H1 (cell line): Measurements from ENCODE around the gene FOXC2. TPM values are rescaled to one million over a fixed set of nuclear protein-coding genes. Genes with fewer than 3 reads are reported as not detected.

Experiments used
- CTCF ChIA-PET: fragments of 300-600 bp; sonication (Branson Sonifier 250); formaldehyde crosslinking; loops from one replicate; lab custom pipeline; 2021; ENCODE audit not compliant: partially characterized antibody; lab: Charles Lee
- POLR2A ChIA-PET: fragments of 300-600 bp; sonication (Branson Sonifier 250); formaldehyde crosslinking; loops from one replicate; lab custom pipeline; 2021; ENCODE audit warnings: inconsistent platforms; ENCODE audit not compliant: partially characterized antibody; lab: Charles Lee
- DNase-seq, 2 experiments: peaks; one replicate each; pipeline versions ENCODE4 v3.0.0 to v3.0.0-alpha.2; 2010 to 2022; ENCODE audit warnings: low spot score in 2 of 2, low read depth in 1 of 2, mixed read lengths in 1 of 2
- FAIRE-seq: peaks from 2 replicates; lab custom pipeline; 2011; peaks lifted over from hg19 to GRCh38; lab: Jason Lieb, UNC
- H2AFZ ChIP-seq: 2 replicates; pipeline ENCODE4 v1.8.1; 2012; ENCODE audit warnings: low read length, inconsistent platforms
- H2AK5ac ChIP-seq: 2 replicates; pipeline ENCODE4 v1.6.1; 2013; ENCODE audit warnings: low read depth, low read length
- H2BK120ac ChIP-seq: replicated peaks from 2 replicates; pipeline ENCODE3; 2013; ENCODE audit warnings: low read depth, low read length, inconsistent platforms
- H2BK12ac ChIP-seq: 2 replicates; pipeline ENCODE4 v1.6.1; 2013; ENCODE audit warnings: low read depth, low read length
- H2BK15ac ChIP-seq: 2 replicates; pipeline ENCODE4 v1.6.1; 2013; ENCODE audit warnings: low read length
- H2BK20ac ChIP-seq: 2 replicates; pipeline ENCODE4 v1.6.1; 2013; ENCODE audit warnings: low read length
- H2BK5ac ChIP-seq: 2 replicates; pipeline ENCODE4 v1.6.1; 2013; ENCODE audit warnings: low read depth, low read length
- H3K14ac ChIP-seq: 2 replicates; pipeline ENCODE4 v1.6.1; 2013; ENCODE audit warnings: inconsistent platforms; ENCODE audit not compliant: insufficient read length
- H3K18ac ChIP-seq: 2 replicates; pipeline ENCODE4 v1.6.1; 2013; ENCODE audit warnings: low read length; ENCODE audit errors: extremely low read depth
- H3K23ac ChIP-seq: 2 replicates; pipeline ENCODE4 v1.6.1; 2013; ENCODE audit warnings: inconsistent platforms; ENCODE audit not compliant: insufficient read length
- H3K23me2 ChIP-seq: 2 replicates; pipeline ENCODE4 v1.6.1; 2013; ENCODE audit warnings: low read depth, low read length
- H3K27ac ChIP-seq: 2 replicates; pipeline ENCODE4 v1.6.1; 2011; ENCODE audit warnings: low read depth, low read length, inconsistent platforms
- H3K27me3 ChIP-seq, 4 experiments: replicated peaks in 1 of 4; 1 replicate in 1 of 4; 2 replicates in 3 of 4; pipeline versions ENCODE4 v1.6.1 to v1.8.1; 2011 to 2013; ENCODE audit warnings: low read length in 3 of 4, mild to moderate bottlenecking in 3 of 4, inconsistent platforms in 2 of 4, mixed read lengths in 2 of 4, moderate library complexity in 1 of 4; ENCODE audit not compliant: control insufficient read depth in 3 of 4, insufficient read depth in 3 of 4; ENCODE audit errors: extremely low read depth in 1 of 4
- H3K36me3 ChIP-seq, 4 experiments: 2 replicates each; pipeline versions ENCODE4 v1.6.1 to v1.8.1; 2011 to 2013; ENCODE audit warnings: mild to moderate bottlenecking in 4 of 4, low read length in 3 of 4, moderate library complexity in 2 of 4, control low read depth in 1 of 4, inconsistent platforms in 1 of 4; ENCODE audit not compliant: insufficient read depth in 4 of 4, control insufficient read depth in 2 of 4
- H3K4ac ChIP-seq: replicated peaks from 2 replicates; pipeline ENCODE3; 2013; ENCODE audit warnings: low read length, low read depth, mixed read lengths, inconsistent platforms; ENCODE audit not compliant: insufficient read length
- H3K4me1 ChIP-seq, 4 experiments: replicated peaks in 1 of 4; 1 replicate in 1 of 4; 2 replicates in 3 of 4; pipeline versions ENCODE4 v1.6.1 to v1.8.1; 2011 to 2013; ENCODE audit warnings: low read length in 3 of 4, inconsistent platforms in 2 of 4, mixed read lengths in 1 of 4; ENCODE audit not compliant: insufficient read depth in 4 of 4, control insufficient read depth in 3 of 4
- H3K4me2 ChIP-seq, 2 experiments: 2 replicates each; pipeline versions ENCODE4 v1.6.1 to v1.8.1; 2011 to 2013; ENCODE audit warnings: low read depth in 2 of 2, low read length in 2 of 2, control low read depth in 1 of 2, inconsistent platforms in 1 of 2, mild to moderate bottlenecking in 1 of 2; ENCODE audit not compliant: insufficient read depth in 1 of 2
- H3K4me3 ChIP-seq, 4 experiments: fragments of 200-600, 300-600 bp in 1 of 4; sonication (generic), shearing (Covaris generic), sonication (Bioruptor Twin) in 1 of 4; 2 replicates each; pipeline versions ENCODE4 v1.5.1 to v1.8.1; 2011 to 2016; ENCODE audit warnings: low read length in 4 of 4, low read depth in 3 of 4, control low read depth in 2 of 4, inconsistent platforms in 2 of 4, mild to moderate bottlenecking in 2 of 4, mixed read lengths in 1 of 4, moderate library complexity in 1 of 4; ENCODE audit not compliant: insufficient read depth in 2 of 4; ENCODE audit errors: extremely low read depth in 1 of 4
- H3K56ac ChIP-seq: replicated peaks from 2 replicates; pipeline ENCODE3; 2013; ENCODE audit warnings: low read depth, mild to moderate bottlenecking, mixed read lengths, low read length, inconsistent platforms; ENCODE audit not compliant: insufficient read length
- H3K79me1 ChIP-seq: 2 replicates; pipeline ENCODE4 v1.6.1; 2013; ENCODE audit warnings: low read depth, low read length, control low read depth
- H3K79me2 ChIP-seq, 2 experiments: 2 replicates each; pipeline versions ENCODE4 v1.6.1 to v1.8.1; 2012 to 2013; ENCODE audit warnings: low read length in 2 of 2, mild to moderate bottlenecking in 2 of 2, inconsistent platforms in 1 of 2; ENCODE audit not compliant: insufficient read depth in 2 of 2, control insufficient read depth in 1 of 2
- H3K9ac ChIP-seq, 4 experiments: replicated peaks in 1 of 4; 1 replicate in 1 of 4; 2 replicates in 3 of 4; pipeline versions ENCODE4 v1.6.1 to v1.8.1; 2011 to 2013; ENCODE audit warnings: low read depth in 3 of 4, low read length in 3 of 4, control low read depth in 2 of 4, mild to moderate bottlenecking in 2 of 4, moderate library complexity in 2 of 4, inconsistent platforms in 1 of 4; ENCODE audit errors: extremely low read depth in 1 of 4
- H3K9me3 ChIP-seq, 2 experiments: 2 replicates each; pipeline versions ENCODE4 v1.6.1 to v1.8.1; 2012 to 2013; ENCODE audit warnings: mild to moderate bottlenecking in 2 of 2, moderate library complexity in 2 of 2, control low read depth in 1 of 2, inconsistent platforms in 1 of 2, low read depth in 1 of 2, low read length in 1 of 2, mixed read lengths in 1 of 2; ENCODE audit not compliant: insufficient read depth in 2 of 2
- H4K20me1 ChIP-seq, 2 experiments: replicated peaks in 1 of 2; 2 replicates each; pipeline versions ENCODE3 to v1.8.1; 2011 to 2013; ENCODE audit warnings: inconsistent platforms in 2 of 2, low read length in 2 of 2, mild to moderate bottlenecking in 1 of 2; ENCODE audit not compliant: insufficient read depth in 2 of 2, control insufficient read depth in 1 of 2
- H4K5ac ChIP-seq: 2 replicates; pipeline ENCODE4 v1.6.1; 2013; ENCODE audit warnings: low read length, low read depth, mixed read lengths, inconsistent platforms; ENCODE audit not compliant: insufficient read length
- H4K8ac ChIP-seq: 2 replicates; pipeline ENCODE4 v1.8.0; 2013; ENCODE audit warnings: mild to moderate bottlenecking, moderate library complexity, low read length, inconsistent platforms; ENCODE audit not compliant: insufficient read depth; ENCODE audit errors: extremely low read depth
- H4K91ac ChIP-seq: replicated peaks from 2 replicates; pipeline ENCODE3; 2013; ENCODE audit warnings: low read length, mixed read lengths, inconsistent platforms; ENCODE audit not compliant: insufficient read length
- CTCF ChIP-seq, 3 experiments: IDR thresholded peaks; 1 replicate in 2 of 3; 2 replicates in 1 of 3; pipeline versions ENCODE4 v1.5.1 to v1.6.1; 2011; ENCODE audit warnings: low read length in 3 of 3, mild to moderate bottlenecking in 3 of 3, inconsistent platforms in 2 of 3, low read depth in 1 of 3, moderate library complexity in 1 of 3; ENCODE audit not compliant: insufficient read depth in 1 of 3; ENCODE audit errors: control extremely low read depth in 1 of 3
- EP300 ChIP-seq, 2 experiments: IDR thresholded peaks; 1 replicate in 1 of 2; 2 replicates in 1 of 2; pipeline ENCODE4 v1.6.1; 2011 to 2012; ENCODE audit warnings: low read depth in 2 of 2, low read length in 2 of 2, mild to moderate bottlenecking in 2 of 2, borderline replicate concordance in 1 of 2, inconsistent platforms in 1 of 2, moderate library complexity in 1 of 2
- MAFK ChIP-seq: IDR thresholded peaks from 2 replicates; pipeline ENCODE4 v1.6.1; 2012; ENCODE audit warnings: low read depth, mild to moderate bottlenecking, improper control_type of control experiment, low read length
- MAX ChIP-seq: IDR thresholded peaks from 2 replicates; pipeline ENCODE4 v1.6.1; 2012; ENCODE audit warnings: inconsistent platforms
- RNF2 ChIP-seq: fragments of 200-900, 300-1000 bp; sonication (generic); IDR thresholded peaks from 2 replicates; pipeline ENCODE4 v1.7.1; 2016; ENCODE audit warnings: borderline replicate concordance, low read depth, mild to moderate bottlenecking, antibody characterized with exemption, low read length; ENCODE audit not compliant: poor library complexity, severe bottlenecking; ENCODE audit errors: missing control alignments
- SUZ12 ChIP-seq: fragments of 200-600 bp; sonication (generic); IDR thresholded peaks from 2 replicates; pipeline ENCODE4 v1.6.1; 2012; ENCODE audit warnings: mild to moderate bottlenecking, inconsistent platforms, low read length, moderate library complexity, mixed read lengths
- USF2 ChIP-seq: IDR thresholded peaks from 2 replicates; pipeline ENCODE4 v1.6.1; 2011; ENCODE audit warnings: low read length, improper control_type of control experiment
- YY1 ChIP-seq: IDR thresholded peaks from 2 replicates; pipeline ENCODE4 v1.6.1; 2011; ENCODE audit warnings: low read depth, mild to moderate bottlenecking, low read length
- WGBS, 2 experiments: shearing (Covaris generic) in 1 of 2; methylation state at CpG; one replicate each; pipeline versions ENCODE4 v1.1.6 to v1.1.7; 2013 to 2015; ENCODE audit warnings: low lambda C conversion rate in 2 of 2, mixed read lengths in 2 of 2, inconsistent platforms in 1 of 2, low coverage in 1 of 2, missing lambda C conversion rate in 1 of 2; ENCODE audit not compliant: insufficient replicate concordance in 2 of 2, insufficient coverage in 1 of 2, insufficient read length in 1 of 2; ENCODE audit errors: extremely low coverage in 1 of 2, missing lambda C conversion rate in 1 of 2; 5-methylcytosine and 5-hydroxymethylcytosine counted together
- polyA plus RNA-seq, 7 experiments: library from polyadenylated mRNA; depleted of rRNA in 3 of 7; stranded (reverse) in 5 of 7; unstranded in 2 of 7; fragments of >200 nt in 5 of 7; fragments of 200-250 nt in 2 of 7; gene quantifications; 1 replicate in 5 of 7; 2 replicates in 1 of 7; 4 replicates in 1 of 7; pipeline versions ENCODE4 v1.2.1 to v1.2.3, GENCODE V29; 2011 to 2013; ENCODE audit warnings: missing spikeins in 2 of 7, mixed read lengths in 2 of 7
- total RNA-seq: library from RNA; stranded (reverse); fragmentation: NEBNext Ultra II Directional; extraction: Animal tissue kit (Norgen Biotek cat#: 25700); gene quantifications from 2 replicates; pipeline ENCODE4 v1.2.1, GENCODE V29; 2021

FOXC2 gene
- total and polyA plus RNA-seq, 2 of the 8 experiments (the other 6 are each of a cell fraction or from before 2014, with no cell fraction given) = 0.09 TPM; not detected in 1

- Histone ChIP-seq H2BK12ac (no peak overlapping the region), H3K4me3 (no peak overlapping the region), H3K79me1 (no peaks in the 10 kb centered on the region), H2BK5ac (no peak overlapping the region), H3K27ac (no peak overlapping the region), H2AK5ac (no peak overlapping the region), H3K27me3 (no peaks in the 10 kb centered on the region), H2AFZ (no peak overlapping the region), H4K5ac (no peak overlapping the region), H2BK120ac (no peak overlapping the region), H3K4me2 (no peak overlapping the region), H3K79me2 (no peaks in the 10 kb centered on the region), H3K4me1 (no peaks in the 10 kb centered on the region), H3K9ac (no peak overlapping the region), H4K8ac (no peak overlapping the region), H3K4ac (no peak overlapping the region), H3K23me2 (no peaks in the 10 kb centered on the region), H2BK15ac (no peak overlapping the region), H3K56ac (no peak overlapping the region), H3K23ac (no peak overlapping the region), H3K18ac (no peak overlapping the region), H3K14ac (no peak overlapping the region), H4K20me1 (peaks cover 0 to 2% of the 10 kb centered on the region in 2 experiments), H3K9me3 (no peaks in the 10 kb centered on the region), H3K36me3 (peaks cover 0 to 4% (median 3%) of the 10 kb centered on the region in 4 experiments; a peak in 5 of 8 replicates), H4K91ac (no peak overlapping the region), H2BK20ac (no peak overlapping the region)
- no peak for DNase-seq
- CTCF ChIA-PET = interaction anchor here (1.6 kb wide), 1 partner anchor 10 kb away, joined by 4 read pairs; no protein-coding TSS in a partner anchor
- no peak for FAIRE-seq
- POLR2A ChIA-PET = no interaction called here
- WGBS, 2 experiments = 94% methylated on average over 16 of the region's 17 CpGs; no CpG with 5 or more reads in 1 of the 2 experiments
- no peak for TF ChIP-seq RNF2
- TF ChIP-seq USF2 = no peak
- no peak for TF ChIP-seq MAFK
- no peak for TF ChIP-seq EP300 (IDR thresholded peaks at IDR 0.05; ENCODE audit: borderline replicate concordance in 1 of 2, low read depth in 2 of 2, low read length in 2 of 2)
- TF ChIP-seq MAX = no peak
- no peak for TF ChIP-seq CTCF (IDR thresholded peaks at IDR 0.05; ENCODE audit: control extremely low read depth in 1 of 3, insufficient read depth in 1 of 3, low read depth in 1 of 3, low read length in 3 of 3)
- no peak for TF ChIP-seq SUZ12
- TF ChIP-seq YY1 = no peak
Observed at GRCh38 chr16:86538196-86538780, 28.3 kb upstream of the FOXC2 start.
